Measurements from ENCODE around the gene LSR.

DNA sequence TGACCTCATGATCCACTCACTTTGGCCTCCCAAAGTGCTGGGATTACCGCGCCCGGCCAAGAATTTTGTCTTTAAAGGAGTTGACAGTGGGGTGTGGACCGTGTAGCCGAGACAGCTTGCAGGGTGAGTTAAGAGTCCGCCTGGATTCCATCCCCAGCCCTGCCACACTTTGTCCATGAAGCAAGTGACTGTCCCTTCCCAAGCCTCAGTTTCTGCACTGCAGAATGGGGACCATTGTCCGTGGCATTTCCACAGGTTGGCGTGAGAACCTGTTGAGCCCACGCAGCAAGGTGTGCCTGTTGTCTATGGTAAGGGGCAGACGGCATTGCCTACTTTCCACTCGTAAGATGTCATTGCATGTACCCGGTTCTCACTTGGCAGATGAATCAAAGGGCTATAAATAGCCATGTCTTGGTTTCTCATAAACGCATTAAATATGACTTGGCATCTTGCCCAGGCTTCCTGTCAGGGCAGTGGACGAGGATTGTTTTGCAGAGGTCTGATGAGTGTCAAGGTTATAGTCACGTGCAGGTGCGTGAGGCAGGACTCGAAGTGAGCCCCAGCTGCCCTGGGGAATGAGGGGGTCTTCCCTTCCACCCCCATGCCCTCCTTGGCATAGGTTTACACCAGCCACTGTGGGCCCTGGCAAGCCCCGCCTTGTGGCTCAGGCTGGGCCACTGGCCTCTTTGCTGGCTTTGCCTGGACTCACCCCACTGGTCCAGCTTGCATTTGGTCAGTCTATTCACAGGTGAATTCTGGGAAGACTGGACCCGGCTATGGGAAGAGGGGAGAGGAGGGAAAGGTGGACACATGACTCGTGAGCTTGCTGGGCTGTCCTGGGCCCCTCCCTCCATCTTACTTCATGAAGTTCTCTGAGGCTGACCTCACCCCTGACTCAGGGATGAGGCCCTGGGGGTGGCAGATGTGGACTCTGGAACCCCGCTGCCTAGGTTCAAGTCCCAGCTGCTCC lies 34.9 kb upstream of the LSR start:
- TF ChIP-seq, protein P1, sequence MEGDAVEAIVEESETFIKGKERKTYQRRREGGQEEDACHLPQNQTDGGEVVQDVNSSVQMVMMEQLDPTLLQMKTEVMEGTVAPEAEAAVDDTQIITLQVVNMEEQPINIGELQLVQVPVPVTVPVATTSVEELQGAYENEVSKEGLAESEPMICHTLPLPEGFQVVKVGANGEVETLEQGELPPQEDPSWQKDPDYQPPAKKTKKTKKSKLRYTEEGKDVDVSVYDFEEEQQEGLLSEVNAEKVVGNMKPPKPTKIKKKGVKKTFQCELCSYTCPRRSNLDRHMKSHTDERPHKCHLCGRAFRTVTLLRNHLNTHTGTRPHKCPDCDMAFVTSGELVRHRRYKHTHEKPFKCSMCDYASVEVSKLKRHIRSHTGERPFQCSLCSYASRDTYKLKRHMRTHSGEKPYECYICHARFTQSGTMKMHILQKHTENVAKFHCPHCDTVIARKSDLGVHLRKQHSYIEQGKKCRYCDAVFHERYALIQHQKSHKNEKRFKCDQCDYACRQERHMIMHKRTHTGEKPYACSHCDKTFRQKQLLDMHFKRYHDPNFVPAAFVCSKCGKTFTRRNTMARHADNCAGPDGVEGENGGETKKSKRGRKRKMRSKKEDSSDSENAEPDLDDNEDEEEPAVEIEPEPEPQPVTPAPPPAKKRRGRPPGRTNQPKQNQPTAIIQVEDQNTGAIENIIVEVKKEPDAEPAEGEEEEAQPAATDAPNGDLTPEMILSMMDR (conservative IDR thresholded peaks at IDR 0.05) = no peak
- TF ChIP-seq ZFX (IDR thresholded peaks at IDR 0.05) = no peak
